Keratinocyte (primary cell): ENCODE measurements around the gene UGT1A10. TPM values are rescaled to one million over a fixed set of nuclear protein-coding genes. Genes with fewer than 3 reads are reported as not detected.

Experiments used
- DNase-seq: peaks from one replicate; pipeline ENCODE4 v3.0.0-alpha.2; 2011; ENCODE audit warnings: low read depth, missing footprints, low spot score
- FAIRE-seq: peaks from 2 replicates; lab custom pipeline; 2011; peaks lifted over from hg19 to GRCh38; lab: Jason Lieb, UNC
- H2AFZ ChIP-seq: 2 replicates; pipeline ENCODE4 v1.6.0; 2012; ENCODE audit warnings: low read length, control low read depth, inconsistent platforms; ENCODE audit not compliant: control insufficient read depth
- H3K27ac ChIP-seq: 2 replicates; pipeline ENCODE4 v1.5.1; 2011; ENCODE audit warnings: low read length; ENCODE audit not compliant: control insufficient read depth, insufficient read depth
- H3K27me3 ChIP-seq: 3 replicates; pipeline ENCODE4 v1.6.0; 2011; ENCODE audit warnings: low read length; ENCODE audit not compliant: control insufficient read depth, insufficient read depth; ENCODE audit errors: extremely low read depth
- H3K36me3 ChIP-seq, 2 experiments: 2 replicates in 1 of 2; 3 replicates in 1 of 2; pipeline ENCODE4 v1.5.1; 2011; ENCODE audit warnings: low read length in 2 of 2, mild to moderate bottlenecking in 1 of 2; ENCODE audit not compliant: control insufficient read depth in 2 of 2, insufficient read depth in 2 of 2; ENCODE audit errors: extremely low read depth in 1 of 2
- H3K4me1 ChIP-seq: 3 replicates; pipeline ENCODE4 v1.5.1; 2011; ENCODE audit warnings: low read length; ENCODE audit not compliant: control insufficient read depth, insufficient read depth; ENCODE audit errors: extremely low read depth
- H3K4me2 ChIP-seq: 3 replicates; pipeline ENCODE4 v1.6.0; 2011; ENCODE audit warnings: low read depth, low read length; ENCODE audit not compliant: control insufficient read depth, insufficient read depth; ENCODE audit errors: extremely low read depth
- H3K4me3 ChIP-seq, 3 experiments: fragments of 200-600 bp in 1 of 3; sonication (generic) in 1 of 3; 2 replicates in 2 of 3; 3 replicates in 1 of 3; pipeline ENCODE4 v1.5.1; 2011 to 2016; ENCODE audit warnings: low read length in 3 of 3, mild to moderate bottlenecking in 3 of 3, control low read depth in 2 of 3, inconsistent platforms in 1 of 3, low read depth in 1 of 3, mixed read lengths in 1 of 3, mixed run types in 1 of 3, moderate library complexity in 1 of 3; ENCODE audit not compliant: control insufficient read depth in 2 of 3, insufficient read depth in 2 of 3; ENCODE audit errors: extremely low read depth in 1 of 3
- H3K79me2 ChIP-seq: 2 replicates; pipeline ENCODE4 v1.6.0; 2012; ENCODE audit warnings: low read length; ENCODE audit not compliant: control insufficient read depth, insufficient read depth
- H3K9ac ChIP-seq: 3 replicates; pipeline ENCODE4 v1.6.0; 2011; ENCODE audit warnings: low read length; ENCODE audit not compliant: control insufficient read depth, insufficient read depth; ENCODE audit errors: extremely low read depth
- H3K9me1 ChIP-seq: 3 replicates; pipeline ENCODE4 v1.6.0; 2011; ENCODE audit warnings: low read length; ENCODE audit not compliant: control insufficient read depth, insufficient read depth; ENCODE audit errors: extremely low read depth
- H3K9me3 ChIP-seq: 2 replicates; pipeline ENCODE4 v1.5.1; 2012; ENCODE audit warnings: low read depth, low read length; ENCODE audit not compliant: control insufficient read depth
- H4K20me1 ChIP-seq: 3 replicates; pipeline ENCODE4 v1.6.0; 2011; ENCODE audit warnings: low read length; ENCODE audit not compliant: control insufficient read depth, insufficient read depth; ENCODE audit errors: extremely low read depth
- CTCF ChIP-seq, 3 experiments: IDR thresholded peaks in 1 of 3; conservative IDR thresholded peaks in 1 of 3; optimal IDR thresholded peaks in 1 of 3; 2 replicates in 2 of 3; 3 replicates in 1 of 3; pipeline versions ENCODE3 to v1.5.1; 2011; ENCODE audit warnings: low read length in 3 of 3, mild to moderate bottlenecking in 3 of 3, moderate library complexity in 2 of 3, control low read depth in 1 of 3, inconsistent platforms in 1 of 3; ENCODE audit not compliant: insufficient read depth in 2 of 3; ENCODE audit errors: extremely low read depth in 1 of 3
- EZH2 ChIP-seq: IDR thresholded peaks from one replicate; pipeline ENCODE4 v1.6.1; 2012; ENCODE audit warnings: inconsistent platforms, mild to moderate bottlenecking, low read length, moderate library complexity
- dilution Hi-C: fragments of 300-500 bp; cut with MboI; formaldehyde crosslinking; loops from one replicate; pipeline ENCODE4 v1.7.0; 2020; ENCODE audit warnings: low sequenced_read_pairs; ENCODE audit not compliant: extremely low pct_ligation_motif_present
- polyA plus RNA-seq, 5 experiments: library from polyadenylated mRNA; depleted of rRNA in 3 of 5; stranded (reverse) in 3 of 5; stranded (forward) in 1 of 5; unstranded in 1 of 5; fragments of >200 nt; gene quantifications; 1 replicate in 1 of 5; 2 replicates in 3 of 5; 3 replicates in 1 of 5; pipeline versions ENCODE4 v1.2.1 to v1.2.3, GENCODE V29; 2011 to 2012; ENCODE audit warnings: missing spikeins in 2 of 5, low read depth in 1 of 5, low replicate concordance in 1 of 5

Gene UGT1A10
- polyA plus RNA-seq, 1 donor (not counting 4 experiments of a cell fraction or from before 2014, with no cell fraction given) = 2.0 TPM

- TF ChIP-seq CTCF (optimal IDR thresholded peaks at IDR 0.05 in 1 of 3, IDR thresholded peaks at IDR 0.05 in 1 of 3, conservative IDR thresholded peaks at IDR 0.05 in 1 of 3; ENCODE audit: extremely low read depth in 1 of 3, insufficient read depth in 2 of 3, low read length in 3 of 3) (no peak), EZH2 (no peak)
- Histone ChIP-seq H3K9me3 (no peaks in the 10 kb centered on the region), H3K27me3 (peaks cover 8% of the 10 kb centered on the region), H2AFZ (no peak overlapping the region), H3K4me1 (no peaks in the 10 kb centered on the region), H4K20me1 (no peaks in the 10 kb centered on the region), H3K4me2 (no peak overlapping the region), H3K79me2 (no peaks in the 10 kb centered on the region), H3K9me1 (no peaks in the 10 kb centered on the region), H3K9ac (no peak overlapping the region), H3K4me3 (no peak overlapping the region), H3K36me3 (no peaks in the 10 kb centered on the region), H3K27ac (no peak overlapping the region)
- DNase-seq = no peak
- no peak for FAIRE-seq
- dilution Hi-C loops = no loop called here
Measured at GRCh38 chr2:233815861-233816260, 179.6 kb downstream of the UGT1A10 start.

GRCh38 chr2:233816334-233816733 lies 180.1 kb downstream of the UGT1A10 start:
- no peaks in the 10 kb centered on the region for H3K4me1 ChIP-seq
- H3K9ac ChIP-seq = no peak overlapping the region
- dilution Hi-C loops = no loop called here
- peaks cover 8% of the 10 kb centered on the region for H3K27me3 ChIP-seq
- no peak overlapping the region for H3K4me2 ChIP-seq
- H3K36me3 ChIP-seq = no peaks in the 10 kb centered on the region
- no peak for FAIRE-seq
- no peaks in the 10 kb centered on the region for H3K79me2 ChIP-seq
- H3K9me3 ChIP-seq = no peaks in the 10 kb centered on the region
- H3K9me1 ChIP-seq = no peaks in the 10 kb centered on the region
- no peak for TF ChIP-seq EZH2
- no peak for TF ChIP-seq CTCF (optimal IDR thresholded peaks at IDR 0.05 in 1 of 3, IDR thresholded peaks at IDR 0.05 in 1 of 3, conservative IDR thresholded peaks at IDR 0.05 in 1 of 3; ENCODE audit: extremely low read depth in 1 of 3, insufficient read depth in 2 of 3, low read length in 3 of 3)
- H4K20me1 ChIP-seq = no peaks in the 10 kb centered on the region
- no peak overlapping the region for H2AFZ ChIP-seq
- no peak overlapping the region for H3K27ac ChIP-seq
- H3K4me3 ChIP-seq = no peak overlapping the region
- DNase-seq = no peak
